K562 (cell line): ENCODE results near the gene FKBP8. TPM values are rescaled to one million over a fixed set of nuclear protein-coding genes. Genes with fewer than 3 reads are reported as not detected.

ENCODE experiments used
- ERF ChIP-seq: fragments of 450-650 bp; formaldehyde crosslinking; IDR thresholded peaks from 2 replicates; pipeline ENCODE4 v1.4.0; 2020; ENCODE audit warnings: mild to moderate bottlenecking, mixed read lengths
- GTF2F1 ChIP-seq: IDR thresholded peaks from 2 replicates; pipeline ENCODE4 v1.6.1; 2011; ENCODE audit warnings: low read depth, low read length, improper control_type of control experiment
- HMGN3 ChIP-seq: IDR thresholded peaks from 2 replicates; pipeline ENCODE4 v1.6.1; 2011; ENCODE audit warnings: borderline replicate concordance, low read depth, mild to moderate bottlenecking, mixed read lengths, low read length; ENCODE audit not compliant: insufficient read length; ENCODE audit errors: extremely low read depth
- LEF1 ChIP-seq: fragments of 450-650 bp; IDR thresholded peaks from 2 replicates; pipeline ENCODE4 v1.6.1; 2016; ENCODE audit warnings: mild to moderate bottlenecking
- MCM5 ChIP-seq: fragments of 450-650 bp; IDR thresholded peaks from 2 replicates; pipeline ENCODE4 v1.6.1; 2016; ENCODE audit warnings: low read depth
- POLR2A ChIP-seq: fragments of 450-650 bp; conservative IDR thresholded peaks from 2 replicates; pipeline ENCODE4 v1.6.1; 2016
- POLR3A ChIP-seq: IDR thresholded peaks from 2 replicates; pipeline ENCODE4 v1.6.1; 2011; ENCODE audit warnings: borderline replicate concordance, mild to moderate bottlenecking, moderate library complexity; ENCODE audit not compliant: insufficient read length, insufficient read depth; ENCODE audit errors: extremely low read depth
- PTRF ChIP-seq: fragments of 450-650 bp; IDR thresholded peaks from 2 replicates; pipeline ENCODE4 v1.6.1; 2016; ENCODE audit warnings: mild to moderate bottlenecking, missing genetic modification characterization, missing compliant biosample characterization
- RAD21 ChIP-seq, 2 experiments: fragments of 250-450 bp in 1 of 2; fragments of 450-650 bp in 1 of 2; sonication (Bioruptor Pico) in 1 of 2; formaldehyde crosslinking in 1 of 2; IDR thresholded peaks in 1 of 2; conservative IDR thresholded peaks in 1 of 2; 2 replicates each; pipeline versions ENCODE4 v1.4.0 to v1.8.0; 2020 to 2022; ENCODE audit warnings: mild to moderate bottlenecking in 2 of 2, moderate library complexity in 1 of 2
- SIX5 ChIP-seq, 2 experiments: IDR thresholded peaks; 2 replicates each; pipeline ENCODE4 v1.6.1; 2011; ENCODE audit warnings: low read length in 2 of 2, borderline replicate concordance in 1 of 2, low read depth in 1 of 2, mild to moderate bottlenecking in 1 of 2, moderate library complexity in 1 of 2; ENCODE audit not compliant: insufficient read depth in 1 of 2
- SPI1 ChIP-seq: IDR thresholded peaks from 2 replicates; pipeline ENCODE4 v1.6.1; 2011; ENCODE audit warnings: low read depth, low read length, control low read depth, borderline replicate concordance
- SREBF1 ChIP-seq: fragments of 150-350 bp; IDR thresholded peaks from 2 replicates; pipeline ENCODE4 v1.6.1; 2014; ENCODE audit warnings: antibody characterized with exemption, low read depth, low read length, borderline replicate concordance
- TAF9B ChIP-seq: fragments of 450-650 bp; IDR thresholded peaks from 2 replicates; pipeline ENCODE4 v1.6.1; 2018; ENCODE audit warnings: mild to moderate bottlenecking; ENCODE audit not compliant: partially characterized antibody
- TRIM24 ChIP-seq, 2 experiments: fragments of 450-650 bp; IDR thresholded peaks; 2 replicates each; pipeline ENCODE4 v1.6.1; 2016
- ZFP30 ChIP-seq: fragments of 250-450 bp; sonication (Bioruptor Pico); IDR thresholded peaks from 2 replicates; pipeline ENCODE4 v1.8.0; 2022; ENCODE audit warnings: moderate library complexity, mild to moderate bottlenecking, inconsistent platforms, borderline replicate concordance
- ZFP36 ChIP-seq: fragments of 150-350 bp; IDR thresholded peaks from 2 replicates; pipeline ENCODE4 v1.6.1; 2018; ENCODE audit warnings: low read length, low read depth; ENCODE audit not compliant: partially characterized antibody
- ZNF133 ChIP-seq: fragments of 250-450 bp; sonication (Bioruptor Pico); IDR thresholded peaks from 2 replicates; pipeline ENCODE4 v1.4.0; 2020; ENCODE audit warnings: mild to moderate bottlenecking
- ZNF165 ChIP-seq: fragments of 250-450 bp; sonication (Bioruptor Pico); IDR thresholded peaks from 2 replicates; pipeline ENCODE4 v1.4.0; 2020; ENCODE audit warnings: borderline replicate concordance
- ZNF79 ChIP-seq: fragments of 250-450 bp; sonication (Bioruptor Pico); IDR thresholded peaks from 2 replicates; pipeline ENCODE4 v1.4.0; 2020; ENCODE audit warnings: low read depth, mild to moderate bottlenecking, moderate library complexity
- ZNF830 ChIP-seq: fragments of 250-450 bp; sonication (Bioruptor Pico); IDR thresholded peaks from 2 replicates; pipeline ENCODE4 v1.5.0; 2021; ENCODE audit warnings: mild to moderate bottlenecking
- ZSCAN29 ChIP-seq: fragments of 450-650 bp; IDR thresholded peaks from 2 replicates; pipeline ENCODE4 v1.6.1; 2017
- polyA plus RNA-seq, 8 experiments: library from polyadenylated mRNA; depleted of rRNA in 4 of 8; stranded (reverse) in 5 of 8; unstranded in 3 of 8; fragments of >200 nt; fragmentation: Nextera tagmentation in 2 of 8; fragmentation: Illumina TruSeq in 1 of 8; extraction: Ambion mirVana in 2 of 8; extraction: Trizol in 1 of 8; gene quantifications; 2 replicates each; pipeline versions ENCODE4 v1.2.1 to v1.2.3, GENCODE V29; 2011 to 2014; ENCODE audit warnings: inconsistent platforms in 1 of 8, missing spikeins in 1 of 8
- total RNA-seq, 7 experiments: library from RNA; depleted of rRNA in 6 of 7; stranded (reverse); fragments of >200 nt in 6 of 7; fragmentation: Illumina TruSeq in 2 of 7; extraction: Trizol in 2 of 7; gene quantifications; 2 replicates each; pipeline versions ENCODE4 v1.2.1 to v1.2.3, GENCODE V29; 2011 to 2021; ENCODE audit warnings: low replicate concordance in 1 of 7
- TF ChIP-seq, protein P1 (sequence below): sonication (generic); formaldehyde crosslinking; IDR thresholded peaks from 2 replicates; pipeline ENCODE4 v1.8.0; 2022; ENCODE audit warnings: mild to moderate bottlenecking, missing genetic modification reagents, borderline replicate concordance
- TF ChIP-seq, protein P2 (sequence below): fragments of 450-650 bp; IDR thresholded peaks from 2 replicates; pipeline ENCODE4 v1.6.1; 2017; ENCODE audit warnings: antibody characterized with exemption
- TF ChIP-seq, protein P3 (sequence below): fragments of 200-400 bp; formaldehyde crosslinking; IDR thresholded peaks from 2 replicates; pipeline ENCODE4 v1.6.1; 2017; ENCODE audit warnings: mild to moderate bottlenecking, low read depth, low read length, moderate library complexity

The FKBP8 gene
- total and polyA plus RNA-seq, 9 of the 15 experiments (the other 6 are each of a cell fraction or from before 2014, with no cell fraction given), result 0.46 to 236 (median 104) TPM

DNA sequence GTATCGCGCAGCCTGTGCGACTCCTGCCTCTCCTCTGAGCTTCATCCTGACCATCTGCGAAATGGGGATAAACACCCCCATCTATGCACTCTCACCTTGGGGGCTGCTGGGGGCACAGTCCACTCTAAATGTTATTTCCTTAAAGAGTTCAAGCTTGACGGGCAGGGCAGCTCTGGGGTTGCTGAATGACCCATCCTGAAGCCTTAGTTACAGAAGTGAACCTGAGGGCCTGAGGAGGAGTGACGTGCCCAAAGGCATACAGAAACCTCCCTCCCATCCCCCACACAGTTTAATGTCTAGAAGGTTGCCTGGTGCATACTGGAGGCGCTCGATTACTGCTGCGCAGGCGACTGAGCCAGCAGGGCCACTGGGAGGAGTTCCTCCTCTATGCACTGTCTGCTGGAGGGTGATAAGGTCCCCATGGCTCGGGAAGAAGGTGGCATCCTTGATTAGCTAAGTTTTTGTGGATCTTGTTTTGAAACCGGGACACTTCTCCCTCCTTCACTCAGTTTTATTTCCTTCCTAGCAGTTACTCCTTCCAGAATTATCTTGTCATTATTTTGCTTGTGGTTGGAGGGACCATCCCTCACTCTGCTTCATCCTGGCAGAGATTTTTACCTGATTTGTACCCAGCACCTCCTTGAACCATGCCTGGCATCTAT lies 572 bp upstream of the FKBP8 start (continued):
- TF ChIP-seq, protein P1, sequence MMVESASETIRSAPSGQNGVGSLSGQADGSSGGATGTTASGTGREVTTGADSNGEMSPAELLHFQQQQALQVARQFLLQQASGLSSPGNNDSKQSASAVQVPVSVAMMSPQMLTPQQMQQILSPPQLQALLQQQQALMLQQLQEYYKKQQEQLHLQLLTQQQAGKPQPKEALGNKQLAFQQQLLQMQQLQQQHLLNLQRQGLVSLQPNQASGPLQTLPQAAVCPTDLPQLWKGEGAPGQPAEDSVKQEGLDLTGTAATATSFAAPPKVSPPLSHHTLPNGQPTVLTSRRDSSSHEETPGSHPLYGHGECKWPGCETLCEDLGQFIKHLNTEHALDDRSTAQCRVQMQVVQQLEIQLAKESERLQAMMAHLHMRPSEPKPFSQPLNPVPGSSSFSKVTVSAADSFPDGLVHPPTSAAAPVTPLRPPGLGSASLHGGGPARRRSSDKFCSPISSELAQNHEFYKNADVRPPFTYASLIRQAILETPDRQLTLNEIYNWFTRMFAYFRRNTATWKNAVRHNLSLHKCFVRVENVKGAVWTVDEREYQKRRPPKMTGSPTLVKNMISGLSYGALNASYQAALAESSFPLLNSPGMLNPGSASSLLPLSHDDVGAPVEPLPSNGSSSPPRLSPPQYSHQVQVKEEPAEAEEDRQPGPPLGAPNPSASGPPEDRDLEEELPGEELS (CRISPR knock-in tag), result no peak
- TF ChIP-seq SIX5 (IDR thresholded peaks at IDR 0.05; ENCODE audit: borderline replicate concordance in 1 of 2, insufficient read depth in 1 of 2, low read depth in 1 of 2, low read length in 2 of 2) (no peak), ZFP36 (peak; percentile 90), ZNF165 (no peak), ERF (CRISPR knock-in tag) (no peak), GTF2F1 (no peak), SPI1 (peak; percentile 83), SREBF1 (no peak), TRIM24 (IDR thresholded peaks at IDR 0.05) (peak; percentile 92 to 94), ZNF79 (no peak), POLR3A (no peak), ZNF133 (CRISPR knock-in tag) (no peak), HMGN3 (peak; percentile 88), TAF9B (no peak), PTRF (tag) (no peak), ZSCAN29 (0 out of 2 replicates have a peak, but pooled peaks have one; percentile 63), RAD21 (CRISPR knock-in tag; conservative IDR thresholded peaks at IDR 0.05 in 1 of 2, IDR thresholded peaks at IDR 0.05 in 1 of 2) (peak; percentile 56 to 76), POLR2A (peak; percentile 74), ZNF830 (CRISPR knock-in tag) (no peak), ZFP30 (CRISPR knock-in tag) (no peak), LEF1 (peak; percentile 96), MCM5 (no peak)
- TF ChIP-seq, protein P2, sequence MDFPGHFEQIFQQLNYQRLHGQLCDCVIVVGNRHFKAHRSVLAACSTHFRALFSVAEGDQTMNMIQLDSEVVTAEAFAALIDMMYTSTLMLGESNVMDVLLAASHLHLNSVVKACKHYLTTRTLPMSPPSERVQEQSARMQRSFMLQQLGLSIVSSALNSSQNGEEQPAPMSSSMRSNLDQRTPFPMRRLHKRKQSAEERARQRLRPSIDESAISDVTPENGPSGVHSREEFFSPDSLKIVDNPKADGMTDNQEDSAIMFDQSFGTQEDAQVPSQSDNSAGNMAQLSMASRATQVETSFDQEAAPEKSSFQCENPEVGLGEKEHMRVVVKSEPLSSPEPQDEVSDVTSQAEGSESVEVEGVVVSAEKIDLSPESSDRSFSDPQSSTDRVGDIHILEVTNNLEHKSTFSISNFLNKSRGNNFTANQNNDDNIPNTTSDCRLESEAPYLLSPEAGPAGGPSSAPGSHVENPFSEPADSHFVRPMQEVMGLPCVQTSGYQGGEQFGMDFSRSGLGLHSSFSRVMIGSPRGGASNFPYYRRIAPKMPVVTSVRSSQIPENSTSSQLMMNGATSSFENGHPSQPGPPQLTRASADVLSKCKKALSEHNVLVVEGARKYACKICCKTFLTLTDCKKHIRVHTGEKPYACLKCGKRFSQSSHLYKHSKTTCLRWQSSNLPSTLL, result no peak
- TF ChIP-seq, protein P3, sequence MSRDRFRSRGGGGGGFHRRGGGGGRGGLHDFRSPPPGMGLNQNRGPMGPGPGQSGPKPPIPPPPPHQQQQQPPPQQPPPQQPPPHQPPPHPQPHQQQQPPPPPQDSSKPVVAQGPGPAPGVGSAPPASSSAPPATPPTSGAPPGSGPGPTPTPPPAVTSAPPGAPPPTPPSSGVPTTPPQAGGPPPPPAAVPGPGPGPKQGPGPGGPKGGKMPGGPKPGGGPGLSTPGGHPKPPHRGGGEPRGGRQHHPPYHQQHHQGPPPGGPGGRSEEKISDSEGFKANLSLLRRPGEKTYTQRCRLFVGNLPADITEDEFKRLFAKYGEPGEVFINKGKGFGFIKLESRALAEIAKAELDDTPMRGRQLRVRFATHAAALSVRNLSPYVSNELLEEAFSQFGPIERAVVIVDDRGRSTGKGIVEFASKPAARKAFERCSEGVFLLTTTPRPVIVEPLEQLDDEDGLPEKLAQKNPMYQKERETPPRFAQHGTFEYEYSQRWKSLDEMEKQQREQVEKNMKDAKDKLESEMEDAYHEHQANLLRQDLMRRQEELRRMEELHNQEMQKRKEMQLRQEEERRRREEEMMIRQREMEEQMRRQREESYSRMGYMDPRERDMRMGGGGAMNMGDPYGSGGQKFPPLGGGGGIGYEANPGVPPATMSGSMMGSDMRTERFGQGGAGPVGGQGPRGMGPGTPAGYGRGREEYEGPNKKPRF, result no peak
